Endothelial cell of umbilical vein (primary cell): Measurements from ENCODE around the gene ACAP2. TPM values are rescaled to one million over a fixed set of nuclear protein-coding genes. Genes with fewer than 3 reads are reported as not detected.

Source experiments
- BruUV-seq: library from RNA; stranded (reverse); fragments of 400-500 nt; replicated peaks from 2 replicates; lab custom pipeline; 2021; lab: Mats Ljungman, UMichigan
- CTCF ChIA-PET: fragments of 300-600, 350-600 bp; sonication (Branson Sonifier 250); formaldehyde crosslinking; loops from one replicate; lab custom pipeline; 2021; ENCODE audit warnings: antibody characterized with exemption, inconsistent platforms; lab: Charles Lee
- POLR2A ChIA-PET: fragments of 300-600, 350-600 bp; sonication (Branson Sonifier 250); formaldehyde crosslinking; loops from one replicate; lab custom pipeline; 2021; ENCODE audit warnings: antibody characterized with exemption, inconsistent platforms; lab: Charles Lee
- DNase-seq: peaks from one replicate; pipeline ENCODE4 v3.0.0-alpha.2; 2011; ENCODE audit warnings: low read depth, low spot score
- FAIRE-seq: peaks from 2 replicates; lab custom pipeline; 2011; peaks lifted over from hg19 to GRCh38; lab: Jason Lieb, UNC
- H2AFZ ChIP-seq: 2 replicates; pipeline ENCODE4 v1.6.0; 2012; ENCODE audit warnings: low read depth, low read length, control low read depth, inconsistent platforms
- H3K27ac ChIP-seq: 2 replicates; pipeline ENCODE4 v1.5.1; 2011; ENCODE audit warnings: low read depth, mild to moderate bottlenecking, control low read depth, low read length, moderate library complexity; ENCODE audit not compliant: insufficient read depth
- H3K27me3 ChIP-seq, 2 experiments: 2 replicates each; pipeline versions ENCODE4 v1.6.0 to v1.6.1; 2011; ENCODE audit warnings: low read length in 2 of 2, mixed read lengths in 1 of 2; ENCODE audit not compliant: control insufficient read depth in 2 of 2, insufficient read depth in 2 of 2
- H3K36me3 ChIP-seq, 2 experiments: 2 replicates in 1 of 2; 3 replicates in 1 of 2; pipeline ENCODE4 v1.5.1; 2011; ENCODE audit warnings: low read length in 2 of 2, mild to moderate bottlenecking in 1 of 2, moderate library complexity in 1 of 2; ENCODE audit not compliant: control insufficient read depth in 2 of 2, insufficient read depth in 2 of 2; ENCODE audit errors: extremely low read depth in 1 of 2
- H3K4me1 ChIP-seq: 3 replicates; pipeline ENCODE4 v1.5.1; 2011; ENCODE audit warnings: mild to moderate bottlenecking, low read length; ENCODE audit not compliant: control insufficient read depth, insufficient read depth; ENCODE audit errors: extremely low read depth
- H3K4me2 ChIP-seq: 2 replicates; pipeline ENCODE4 v1.6.1; 2011; ENCODE audit warnings: low read length, control low read depth, mixed read lengths; ENCODE audit not compliant: insufficient read depth
- H3K4me3 ChIP-seq, 3 experiments: fragments of 200-600 bp in 1 of 3; sonication (generic), shearing (Covaris generic) in 1 of 3; replicated peaks in 1 of 3; 2 replicates each; pipeline ENCODE4 v1.5.1; 2011 to 2016; ENCODE audit warnings: control low read depth in 3 of 3, low read length in 3 of 3, mild to moderate bottlenecking in 2 of 3, inconsistent platforms in 1 of 3, low read depth in 1 of 3, moderate library complexity in 1 of 3; ENCODE audit not compliant: insufficient read depth in 1 of 3
- H3K79me2 ChIP-seq: 2 replicates; pipeline ENCODE4 v1.6.0; 2012; ENCODE audit warnings: low read length, inconsistent platforms; ENCODE audit not compliant: control insufficient read depth, insufficient read depth
- H3K9ac ChIP-seq: replicated peaks from 2 replicates; pipeline ENCODE3; 2011; ENCODE audit warnings: low read length, control low read depth; ENCODE audit not compliant: insufficient read depth; ENCODE audit errors: extremely low read depth
- H3K9me1 ChIP-seq: replicated peaks from 3 replicates; pipeline ENCODE4 v1.6.0; 2011; ENCODE audit warnings: mild to moderate bottlenecking, low read length; ENCODE audit not compliant: control insufficient read depth, insufficient read depth; ENCODE audit errors: extremely low read depth
- H3K9me3 ChIP-seq: replicated peaks from 2 replicates; pipeline ENCODE4 v1.5.1; 2012; ENCODE audit warnings: low read length, inconsistent platforms; ENCODE audit not compliant: control insufficient read depth, insufficient read depth
- H4K20me1 ChIP-seq: replicated peaks from 2 replicates; pipeline ENCODE3; 2011; ENCODE audit warnings: mild to moderate bottlenecking, low read length; ENCODE audit not compliant: control insufficient read depth, insufficient read depth; ENCODE audit errors: extremely low read depth
- CTCF ChIP-seq, 2 donors: IDR thresholded peaks; 1 replicate in 1 of 2; 2 replicates in 1 of 2; pipeline ENCODE4 v1.5.1; 2011; ENCODE audit warnings: low read length in 2 of 2, mild to moderate bottlenecking in 2 of 2, moderate library complexity in 2 of 2, control low read depth in 1 of 2, inconsistent platforms in 1 of 2, low read depth in 1 of 2; ENCODE audit not compliant: insufficient read depth in 1 of 2; ENCODE audit errors: extremely low read depth in 1 of 2
- EZH2 ChIP-seq: IDR thresholded peaks from 2 replicates; pipeline ENCODE4 v1.6.1; 2012; ENCODE audit warnings: borderline replicate concordance, low read depth, mild to moderate bottlenecking, moderate library complexity, low read length, inconsistent platforms; ENCODE audit not compliant: severe bottlenecking
- FOS ChIP-seq: IDR thresholded peaks from 2 replicates; pipeline ENCODE4 v1.6.1; 2011; ENCODE audit warnings: mild to moderate bottlenecking, low read length, moderate library complexity, borderline replicate concordance; ENCODE audit not compliant: insufficient read depth
- GATA2 ChIP-seq: IDR thresholded peaks from 2 replicates; pipeline ENCODE4 v1.7.0; 2011; ENCODE audit warnings: low read depth, mild to moderate bottlenecking, moderate library complexity, mixed read lengths, low read length; ENCODE audit not compliant: insufficient read length, insufficient read depth
- JUN ChIP-seq: IDR thresholded peaks from 2 replicates; pipeline ENCODE4 v1.6.1; 2011; ENCODE audit warnings: borderline replicate concordance, low read depth; ENCODE audit not compliant: insufficient read length, insufficient read depth
- MAX ChIP-seq: IDR thresholded peaks from 2 replicates; pipeline ENCODE4 v1.6.1; 2011; ENCODE audit not compliant: insufficient read depth, insufficient read length
- MYC ChIP-seq: IDR thresholded peaks from one replicate; pipeline ENCODE4 v1.6.1; 2011; ENCODE audit warnings: mild to moderate bottlenecking, low read depth, low read length
- POLR2A ChIP-seq: IDR thresholded peaks from 2 replicates; pipeline ENCODE4 v1.6.1; 2012; ENCODE audit warnings: low read depth, mild to moderate bottlenecking, control low read depth, low read length
- POLR2AphosphoS5 ChIP-seq: IDR thresholded peaks from 2 replicates; pipeline ENCODE4 v1.6.1; 2012; ENCODE audit warnings: low read depth, mild to moderate bottlenecking, control low read depth, low read length, moderate library complexity; ENCODE audit not compliant: insufficient read depth
- dilution Hi-C: fragments of 300-500 bp; cut with MboI; formaldehyde crosslinking; loops from one replicate; pipeline ENCODE4 v1.15.0; 2019; ENCODE audit warnings: low sequenced_read_pairs; ENCODE audit not compliant: extremely low pct_ligation_motif_present
- intact Hi-C: fragments of 100-400 bp; cut with micrococcal nuclease; formaldehyde crosslinking; loops from one replicate; pipeline ENCODE4 v1.10.0; 2022
- polyA plus RNA-seq, 4 experiments: library from polyadenylated mRNA; depleted of rRNA in 3 of 4; stranded (reverse) in 3 of 4; unstranded in 1 of 4; fragments of >200 nt; gene quantifications; 2 replicates each; pipeline versions ENCODE4 v1.2.1 to v1.2.3, GENCODE V29; 2011 to 2012; ENCODE audit warnings: missing spikeins in 1 of 4
- total RNA-seq: library from RNA; stranded (reverse); gene quantifications from 2 replicates; pipeline ENCODE4 v1.2.3, GENCODE V29; 2021

Gene ACAP2
- total and polyA plus RNA-seq, 2 donors (not counting 3 experiments of a cell fraction or from before 2014, with no cell fraction given), result 13.6 to 36.9 TPM

GRCh38 chr3:195259475-195260279, 183.1 kb downstream of the ACAP2 start:
- Histone ChIP-seq H3K27me3 (no peaks in the 10 kb centered on the region), H3K4me1 (peaks cover 55% of the 10 kb centered on the region), H3K9me3 (no peaks in the 10 kb centered on the region), H3K9me1 (no peaks in the 10 kb centered on the region), H4K20me1 (no peaks in the 10 kb centered on the region), H3K36me3 (no peaks in the 10 kb centered on the region), H3K4me3 (peak overlapping the region in 1 of 3 experiments; percentile 70), H3K4me2 (peak overlapping the region; percentile 39), H3K79me2 (peaks cover 65% of the 10 kb centered on the region), H3K27ac (peak overlapping the region; percentile 98), H3K9ac (peak overlapping the region; percentile 91), H2AFZ (no peak overlapping the region)
- TF ChIP-seq EZH2 (no peak), CTCF (IDR thresholded peaks at IDR 0.05; ENCODE audit: extremely low read depth in 1 of 2, insufficient read depth in 1 of 2, low read depth in 1 of 2, low read length in 2 of 2) (peak; percentile 44 to 88), POLR2A (peak; percentile 38), MYC (peak; percentile 11), FOS (peak; percentile 60), GATA2 (peak; percentile 51), POLR2AphosphoS5 (peak; percentile 92), JUN (no peak), MAX (no peak)
- DNase-seq (peak; percentile 96), FAIRE-seq (peak; percentile 93)
- TSS peak; percentile 66 for BruUV-seq
- ChIA-PET CTCF (interaction anchor here (0.8 to 5.0 kb wide), 11 partner anchors 11 to 577 kb away, joined by 3 to 46 read pairs (median 5); partner anchors contain the start of gene XXYLT1), POLR2A (interaction anchor here (1.0 to 1.1 kb wide), 3 partner anchors 108 to 577 kb away, joined by 3 to 4 read pairs (median 4); partner anchors contain the start of gene FAM43A)
- intact Hi-C loops, result loop anchor here (1.0 to 5.0 kb wide), 18 partner anchors 36 to 619 kb away; partner anchors contain the start of gene LSG1
- dilution Hi-C loops, result loop anchor here (5.0 kb wide), 1 partner anchor 107 kb away; no protein-coding TSS in a partner anchor
